H4 (cell line): ENCODE data around the gene FZD8. TPM values are rescaled to one million over a fixed set of nuclear protein-coding genes. Genes with fewer than 3 reads are reported as not detected.

Experiments used
- DNase-seq: peaks from one replicate; pipeline ENCODE4 v3.0.0-alpha.2; 2015; ENCODE audit warnings: low spot score
- total RNA-seq: library from RNA; depleted of rRNA; stranded (reverse); fragments of >200 nt; shearing (Covaris generic); gene quantifications from 2 replicates; pipeline ENCODE4 v1.2.3, GENCODE V29; 2014

Gene FZD8
- total RNA-seq, 1 experiment from 2014 or later, result 1.6 TPM

GRCh38 chr10:35641676-35642034 is 441 bp downstream of the FZD8 start:
- no peak for DNase-seq

GRCh38 chr10:35640951-35641675 is 983 bp downstream of the FZD8 start:
- DNase-seq, result peak; percentile 75

GRCh38 chr10:35640474-35640873 is 1.6 kb downstream of the FZD8 start:
- peak; percentile 25 for DNase-seq

GRCh38 chr10:35639728-35640401 is 2.2 kb downstream of the FZD8 start:
- peak; percentile 9 for DNase-seq

- DNase-seq, result no peak
These were observed 2.9 kb downstream of the FZD8 start for GRCh38 chr10:35639021-35639727.

GRCh38 chr10:35638101-35638500 is 4.0 kb downstream of the FZD8 start:
- DNase-seq, result no peak

- DNase-seq, result no peak
These were observed 4.6 kb downstream of the FZD8 start for GRCh38 chr10:35637462-35637861.

GRCh38 chr10:35636956-35637355 is 5.1 kb downstream of the FZD8 start:
- no peak for DNase-seq

- DNase-seq, result peak; percentile 60
These were observed 6.5 kb downstream of the FZD8 start for GRCh38 chr10:35635576-35635975.

GRCh38 chr10:35633006-35633980 is 8.8 kb downstream of the FZD8 start:
- no peak for DNase-seq

GRCh38 chr10:35632027-35632426 is 10.1 kb downstream of the FZD8 start:
- no peak for DNase-seq

- DNase-seq, result no peak
These were observed 10.7 kb downstream of the FZD8 start for GRCh38 chr10:35631404-35631803.

- no peak for DNase-seq
These were observed 15.1 kb downstream of the FZD8 start for GRCh38 chr10:35626971-35627507.

GRCh38 chr10:35614312-35614711 is 27.8 kb downstream of the FZD8 start:
- no peak for DNase-seq

- DNase-seq, result peak; percentile 6
These were observed 28.4 kb downstream of the FZD8 start for GRCh38 chr10:35613597-35614226.

GRCh38 chr10:35613107-35613440 is 29.0 kb downstream of the FZD8 start:
- DNase-seq, result no peak

GRCh38 chr10:35612385-35613106 is 29.6 kb downstream of the FZD8 start:
- no peak for DNase-seq

- no peak for DNase-seq
These were observed 30.3 kb downstream of the FZD8 start for GRCh38 chr10:35611750-35612149.

- no peak for DNase-seq
These were observed 33.8 kb downstream of the FZD8 start for GRCh38 chr10:35608328-35608672.
